Measurements from ENCODE around the gene SIPA1L2. TPM values are rescaled to one million over a fixed set of nuclear protein-coding genes. Genes with fewer than 3 reads are reported as not detected.

The SIPA1L2 gene
- total RNA-seq, 2 donors from 2014 or later: 2.9 to 19.1 TPM

Other genes with a start within 250 kb of the SIPA1L2 start
- gene MAP10, start 175.3 kb upstream of the SIPA1L2 start, total RNA-seq: 1 to 10 TPM; 1.2 to 1.5 TPM

Data from activated T-helper 17 cell treated with anti-CD3 and anti-CD28 coated beads, Interleukin-2, amount 50 U/mL, for 72 hours (primary cell).